MM.1S (cell line): Measurements from ENCODE around the gene LGALS8.

Experiments
- DNase-seq: peaks from one replicate; pipeline ENCODE4 v3.0.0-alpha.2; 2015
- H2AFZ ChIP-seq: fragments of 300-600 bp; sonication (generic); 2 replicates; pipeline ENCODE4 v1.6.0; 2016; ENCODE audit warnings: antibody characterized with exemption, low read length
- H3F3A ChIP-seq: fragments of 300-600 bp; sonication (generic); 2 replicates; pipeline ENCODE4 v1.6.1; 2016; ENCODE audit warnings: mild to moderate bottlenecking, antibody characterized with exemption, low read length, moderate library complexity, mixed read lengths; ENCODE audit not compliant: insufficient read depth
- H3K27ac ChIP-seq: fragments of 300-600 bp; sonication (generic); 2 replicates; pipeline ENCODE4 v1.5.1; 2016; ENCODE audit warnings: mild to moderate bottlenecking, low read length
- H3K27me3 ChIP-seq: fragments of 300-600 bp; sonication (generic); replicated peaks from 2 replicates; pipeline ENCODE4 v1.6.0; 2016; ENCODE audit warnings: low read length; ENCODE audit not compliant: insufficient read depth
- H3K36me3 ChIP-seq: fragments of 300-600 bp; sonication (generic); replicated peaks from 2 replicates; pipeline ENCODE4 v1.6.1; 2016; ENCODE audit warnings: mild to moderate bottlenecking, low read length, mixed read lengths; ENCODE audit not compliant: insufficient read depth
- H3K4me1 ChIP-seq: fragments of 300-600 bp; sonication (generic); 2 replicates; pipeline ENCODE4 v1.6.1; 2016; ENCODE audit warnings: low read length, mixed read lengths
- H3K4me2 ChIP-seq: fragments of 300-600 bp; sonication (generic); 2 replicates; pipeline ENCODE4 v1.6.0; 2016; ENCODE audit warnings: low read depth, low read length
- H3K4me3 ChIP-seq: fragments of 300-600 bp; sonication (generic); 2 replicates; pipeline ENCODE4 v1.5.1; 2016; ENCODE audit warnings: low read length, mixed read lengths
- H3K79me2 ChIP-seq: fragments of 300-600 bp; sonication (generic); 2 replicates; pipeline ENCODE4 v1.6.1; 2016; ENCODE audit warnings: mixed run types, low read length, mixed read lengths
- H3K9ac ChIP-seq: fragments of 300-600 bp; sonication (generic); 2 replicates; pipeline ENCODE4 v1.6.1; 2016; ENCODE audit warnings: low read length, mixed read lengths
- H3K9me2 ChIP-seq: fragments of 300-600 bp; sonication (generic); replicated peaks from 2 replicates; pipeline ENCODE4 v1.6.1; 2016; ENCODE audit warnings: mild to moderate bottlenecking, low read length, mixed read lengths; ENCODE audit not compliant: insufficient read depth
- H3K9me3 ChIP-seq: fragments of 300-600 bp; sonication (generic); replicated peaks from 2 replicates; pipeline ENCODE4 v1.6.1; 2016; ENCODE audit warnings: mild to moderate bottlenecking, low read length, mixed read lengths; ENCODE audit not compliant: insufficient read depth
- H4K20me1 ChIP-seq: fragments of 300-600 bp; sonication (generic); 2 replicates; pipeline ENCODE4 v1.6.1; 2016; ENCODE audit warnings: mild to moderate bottlenecking, low read length, moderate library complexity, mixed read lengths; ENCODE audit not compliant: insufficient read depth
- EZH2 ChIP-seq: fragments of 300-600 bp; sonication (generic); optimal IDR thresholded peaks from 2 replicates; pipeline ENCODE3; 2017; ENCODE audit warnings: low read depth, mild to moderate bottlenecking, antibody characterized with exemption, low read length, mixed read lengths
- EZH2phosphoT487 ChIP-seq: fragments of 300-600 bp; sonication (generic); IDR thresholded peaks from 2 replicates; pipeline ENCODE4 v1.6.1; 2018; ENCODE audit warnings: antibody characterized with exemption, low read length
- TF ChIP-seq, protein P1 (sequence below): fragments of 300-600 bp; sonication (generic); IDR thresholded peaks from 2 replicates; pipeline ENCODE4 v1.5.1; 2016; ENCODE audit warnings: antibody characterized with exemption, low read length, mixed read lengths

Gene LGALS8

DNA sequence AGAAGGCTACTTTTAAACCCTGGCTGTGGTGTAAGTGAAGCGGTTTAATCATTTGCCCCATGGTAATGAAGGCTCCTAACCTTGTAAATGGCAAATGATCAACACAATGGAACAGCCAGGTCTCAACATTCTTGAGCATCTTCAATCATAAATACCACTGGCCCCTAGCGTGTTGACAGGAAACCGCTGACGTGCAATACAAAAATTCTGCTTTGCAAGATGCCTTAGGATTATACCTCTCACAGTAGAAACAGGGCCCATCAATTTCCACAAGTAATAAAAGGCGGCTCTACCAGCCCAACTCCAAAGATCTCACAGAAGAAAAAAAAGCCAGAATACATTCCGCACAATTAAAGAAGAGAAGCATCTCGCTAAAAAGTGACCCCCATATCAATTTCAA, 32.8 kb downstream of the LGALS8 start:
- H3F3A ChIP-seq, result no peaks in the 10 kb centered on the region
- no peak overlapping the region for H3K4me2 ChIP-seq
- H3K9ac ChIP-seq, result no peak overlapping the region
- H3K9me2 ChIP-seq, result no peaks in the 10 kb centered on the region
- no peaks in the 10 kb centered on the region for H3K9me3 ChIP-seq
- H2AFZ ChIP-seq, result no peak overlapping the region
- H3K4me3 ChIP-seq, result no peak overlapping the region
- peaks cover 19% of the 10 kb centered on the region for H3K36me3 ChIP-seq
- H3K27ac ChIP-seq, result no peak overlapping the region
- TF ChIP-seq EZH2phosphoT487 (no peak), EZH2 (no peak)
- TF ChIP-seq, protein P1, sequence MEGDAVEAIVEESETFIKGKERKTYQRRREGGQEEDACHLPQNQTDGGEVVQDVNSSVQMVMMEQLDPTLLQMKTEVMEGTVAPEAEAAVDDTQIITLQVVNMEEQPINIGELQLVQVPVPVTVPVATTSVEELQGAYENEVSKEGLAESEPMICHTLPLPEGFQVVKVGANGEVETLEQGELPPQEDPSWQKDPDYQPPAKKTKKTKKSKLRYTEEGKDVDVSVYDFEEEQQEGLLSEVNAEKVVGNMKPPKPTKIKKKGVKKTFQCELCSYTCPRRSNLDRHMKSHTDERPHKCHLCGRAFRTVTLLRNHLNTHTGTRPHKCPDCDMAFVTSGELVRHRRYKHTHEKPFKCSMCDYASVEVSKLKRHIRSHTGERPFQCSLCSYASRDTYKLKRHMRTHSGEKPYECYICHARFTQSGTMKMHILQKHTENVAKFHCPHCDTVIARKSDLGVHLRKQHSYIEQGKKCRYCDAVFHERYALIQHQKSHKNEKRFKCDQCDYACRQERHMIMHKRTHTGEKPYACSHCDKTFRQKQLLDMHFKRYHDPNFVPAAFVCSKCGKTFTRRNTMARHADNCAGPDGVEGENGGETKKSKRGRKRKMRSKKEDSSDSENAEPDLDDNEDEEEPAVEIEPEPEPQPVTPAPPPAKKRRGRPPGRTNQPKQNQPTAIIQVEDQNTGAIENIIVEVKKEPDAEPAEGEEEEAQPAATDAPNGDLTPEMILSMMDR, result no peak
- no peaks in the 10 kb centered on the region for H4K20me1 ChIP-seq
- DNase-seq, result no peak
- no peaks in the 10 kb centered on the region for H3K4me1 ChIP-seq
- H3K27me3 ChIP-seq, result no peaks in the 10 kb centered on the region
- H3K79me2 ChIP-seq, result no peaks in the 10 kb centered on the region

DNA sequence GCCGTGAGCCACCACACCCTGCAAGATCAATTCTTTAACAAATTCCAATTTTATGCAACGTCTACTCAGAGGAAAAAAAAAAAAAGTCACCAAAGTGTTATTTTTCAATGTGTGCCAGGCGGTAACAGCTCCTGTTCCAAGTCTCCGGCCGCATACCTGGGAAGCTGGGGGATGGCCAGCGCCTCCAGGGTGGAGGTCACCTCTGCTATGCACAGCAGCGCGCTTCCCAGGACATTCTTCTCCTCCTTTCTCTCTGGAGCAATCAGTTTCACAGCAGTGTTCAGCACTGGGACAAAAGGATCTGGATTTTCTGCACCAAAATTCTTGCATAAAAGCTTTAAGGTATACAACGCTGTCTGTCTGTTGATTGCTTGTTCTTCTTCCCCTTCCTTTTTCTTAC, 34.3 kb downstream of the LGALS8 start:
- Histone ChIP-seq H3K4me1 (no peaks in the 10 kb centered on the region), H4K20me1 (no peaks in the 10 kb centered on the region), H3K4me3 (no peak overlapping the region), H2AFZ (no peak overlapping the region), H3K9me2 (no peaks in the 10 kb centered on the region), H3K27me3 (no peaks in the 10 kb centered on the region), H3K27ac (no peak overlapping the region), H3K4me2 (no peak overlapping the region), H3K9me3 (no peaks in the 10 kb centered on the region), H3K9ac (no peak overlapping the region), H3F3A (no peaks in the 10 kb centered on the region), H3K36me3 (peaks cover 14% of the 10 kb centered on the region), H3K79me2 (no peaks in the 10 kb centered on the region)
- TF ChIP-seq EZH2phosphoT487, result no peak
- no peak for TF ChIP-seq EZH2
- TF ChIP-seq, protein P1, result no peak
- no peak for DNase-seq

- H4K20me1 ChIP-seq, result no peaks in the 10 kb centered on the region
- no peaks in the 10 kb centered on the region for H3K9me3 ChIP-seq
- TF ChIP-seq EZH2 (no peak), EZH2phosphoT487 (no peak)
- TF ChIP-seq, protein P1, result no peak
- H3K27me3 ChIP-seq, result no peaks in the 10 kb centered on the region
- H3K9ac ChIP-seq, result no peak overlapping the region
- no peak overlapping the region for H3K4me3 ChIP-seq
- no peak overlapping the region for H2AFZ ChIP-seq
- peaks cover 9% of the 10 kb centered on the region for H3K36me3 ChIP-seq
- no peaks in the 10 kb centered on the region for H3K9me2 ChIP-seq
- H3K4me2 ChIP-seq, result no peak overlapping the region
- H3K27ac ChIP-seq, result no peak overlapping the region
- H3F3A ChIP-seq, result no peaks in the 10 kb centered on the region
- no peaks in the 10 kb centered on the region for H3K4me1 ChIP-seq
- no peak for DNase-seq
- no peaks in the 10 kb centered on the region for H3K79me2 ChIP-seq
Measured at GRCh38 chr1:236558846-236559245, 35.1 kb downstream of the LGALS8 start.
